Peyer's patch (tissue), 4 donors: ENCODE measurements around the gene DGCR8.

ENCODE experiments used
- POLR2A ChIP-seq, 2 donors: fragments of 450-650 bp; IDR thresholded peaks; one replicate each; pipeline ENCODE4 v1.5.1; 2017; ENCODE audit warnings: antibody characterized with exemption in 2 of 2, mild to moderate bottlenecking in 2 of 2, moderate library complexity in 2 of 2
- TF ChIP-seq, protein P1 (sequence below), 6 experiments: fragments of 450-650 bp in 4 of 6; fragments of 200-600 bp in 2 of 6; sonication (generic) in 1 of 6; IDR thresholded peaks; one replicate each; pipeline ENCODE4 v1.5.1; 2017 to 2019; ENCODE audit warnings: antibody characterized with exemption in 6 of 6, mild to moderate bottlenecking in 3 of 6, moderate library complexity in 1 of 6

DNA sequence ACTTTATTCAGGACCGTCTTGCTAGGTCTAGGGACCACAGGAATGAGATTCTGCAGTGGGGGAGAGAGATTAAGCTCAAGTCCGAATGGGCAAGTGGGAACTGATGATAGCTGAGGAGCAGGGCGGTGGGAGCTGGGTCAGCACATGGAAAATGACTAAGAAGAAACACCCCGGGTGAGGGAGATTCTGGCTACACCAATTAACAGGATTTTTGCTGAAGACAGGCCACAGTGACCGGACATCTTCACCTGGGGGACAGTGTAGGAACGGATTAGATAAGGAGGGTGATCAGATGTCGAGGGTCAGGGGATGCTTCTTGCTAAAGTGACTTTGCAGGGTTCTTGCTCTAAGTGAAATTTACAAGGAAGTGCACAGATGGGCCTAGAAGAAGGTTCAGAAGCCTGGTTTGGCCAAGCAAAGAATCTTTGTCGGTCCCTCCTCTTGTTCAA is 8.5 kb upstream of the DGCR8 start:
- no peak for TF ChIP-seq POLR2A (IDR thresholded peaks at IDR 0.05)
- TF ChIP-seq, protein P1, sequence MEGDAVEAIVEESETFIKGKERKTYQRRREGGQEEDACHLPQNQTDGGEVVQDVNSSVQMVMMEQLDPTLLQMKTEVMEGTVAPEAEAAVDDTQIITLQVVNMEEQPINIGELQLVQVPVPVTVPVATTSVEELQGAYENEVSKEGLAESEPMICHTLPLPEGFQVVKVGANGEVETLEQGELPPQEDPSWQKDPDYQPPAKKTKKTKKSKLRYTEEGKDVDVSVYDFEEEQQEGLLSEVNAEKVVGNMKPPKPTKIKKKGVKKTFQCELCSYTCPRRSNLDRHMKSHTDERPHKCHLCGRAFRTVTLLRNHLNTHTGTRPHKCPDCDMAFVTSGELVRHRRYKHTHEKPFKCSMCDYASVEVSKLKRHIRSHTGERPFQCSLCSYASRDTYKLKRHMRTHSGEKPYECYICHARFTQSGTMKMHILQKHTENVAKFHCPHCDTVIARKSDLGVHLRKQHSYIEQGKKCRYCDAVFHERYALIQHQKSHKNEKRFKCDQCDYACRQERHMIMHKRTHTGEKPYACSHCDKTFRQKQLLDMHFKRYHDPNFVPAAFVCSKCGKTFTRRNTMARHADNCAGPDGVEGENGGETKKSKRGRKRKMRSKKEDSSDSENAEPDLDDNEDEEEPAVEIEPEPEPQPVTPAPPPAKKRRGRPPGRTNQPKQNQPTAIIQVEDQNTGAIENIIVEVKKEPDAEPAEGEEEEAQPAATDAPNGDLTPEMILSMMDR (IDR thresholded peaks at IDR 0.05) = no peak
